ENCODE data around the gene ADCY10. TPM values are rescaled to one million over a fixed set of nuclear protein-coding genes. Genes with fewer than 3 reads are reported as not detected.
A peak's percentile ranks its signal among the peaks of the same experiment; 100 is the strongest.

ADCY10 gene
- total and polyA plus RNA-seq, 9 of the 15 experiments (the other 6 are each of a cell fraction or from before 2014, with no cell fraction given), result 0.08 to 0.86 (median 0.22) TPM

DNA sequence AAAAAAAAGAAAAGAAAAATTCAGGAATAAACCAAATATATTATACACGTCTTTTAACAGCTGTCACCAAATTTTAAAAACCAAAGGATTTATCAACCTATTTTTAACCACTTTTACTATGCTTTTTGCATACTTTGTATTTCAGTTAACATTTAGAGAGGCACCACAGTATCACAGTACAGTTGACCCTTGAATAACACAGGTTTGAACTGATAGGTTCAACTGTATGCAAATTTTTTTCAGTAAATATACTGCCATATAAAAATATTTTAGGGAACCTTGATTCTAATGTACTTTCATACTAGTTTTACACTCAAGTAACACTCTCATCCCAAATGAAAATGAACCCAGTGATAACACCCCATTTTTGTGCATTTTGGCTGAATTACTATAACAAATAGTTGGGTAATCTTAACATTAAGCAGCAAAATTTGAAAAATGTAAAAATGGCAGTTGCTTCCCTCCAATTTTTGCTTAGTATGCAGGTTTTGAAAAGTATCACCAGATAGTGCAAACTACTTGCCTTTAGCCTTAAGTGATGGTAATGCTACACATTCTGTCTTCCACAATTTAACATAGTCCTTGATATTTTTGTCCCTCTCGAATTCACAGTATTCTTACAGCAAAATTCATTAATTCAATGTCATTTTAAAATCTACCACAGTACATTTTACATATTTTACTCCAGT lies 10.8 kb upstream of the ADCY10 start:
- intact Hi-C loops (cut with micrococcal nuclease) (loop anchor here (5.0 kb wide), 1 partner anchor 202 kb away; the partner anchor contains the start of gene MPZL1), in situ Hi-C loops (cut with MboI) (no loop called here)
- DNase-seq (ENCODE audit: extremely low read depth in 1 of 4, low spot score in 3 of 4) (no peak), FAIRE-seq (no peak), ATAC-seq (peak; percentile 17)
- Histone ChIP-seq H3K79me2 (ENCODE audit: control insufficient read depth, insufficient read depth, low read length) (peaks cover 94% of the 10 kb centered on the region), H3K9ac (ENCODE audit: insufficient read depth in 1 of 2, low read depth in 2 of 2, low read length in 2 of 2) (peak overlapping the region in 1 of 2 experiments; percentile 67; a peak in 2 of 4 replicates), H3K4me3 (no peak overlapping the region), H2AFZ (ENCODE audit: low read depth, low read length) (peak overlapping the region; percentile 24; the same call in 1 of the 2 replicates), H3K36me3 (ENCODE audit: control insufficient read depth, insufficient read depth, low read length) (peaks cover 26% of the 10 kb centered on the region), H3K27ac (ENCODE audit: extremely low read depth, low read depth, low read length) (peak overlapping the region; percentile 76), H3K9me1 (ENCODE audit: control insufficient read depth, insufficient read depth, low read length) (no peaks in the 10 kb centered on the region), H4K20me1 (replicated peaks; ENCODE audit: control insufficient read depth, insufficient read depth, low read length) (no peaks in the 10 kb centered on the region), H3K4me2 (ENCODE audit: insufficient read depth, low read length) (peak overlapping the region; percentile 30), H3K27me3 (ENCODE audit: control insufficient read depth in 2 of 2, insufficient read depth in 2 of 2, low read length in 2 of 2) (no peaks in the 10 kb centered on the region), H3K9me3 (replicated peaks; ENCODE audit: control insufficient read depth, insufficient read depth, low read depth, low read length) (no peaks in the 10 kb centered on the region), H3K4me1 (replicated peaks in 1 of 2; ENCODE audit: control insufficient read depth in 2 of 2, insufficient read depth in 2 of 2, low read length in 2 of 2) (peaks cover 28 to 55% of the 10 kb centered on the region in 2 experiments)
- ChIA-PET CTCF (ENCODE audit: low intra/inter-chr PET ratio) (no interaction called here), POLR2A (interaction anchor here (1.4 to 1.7 kb wide), 3 partner anchors 10 to 13 kb away, joined by 3 to 11 read pairs (median 8); partner anchors contain the start of genes ADCY10, DCAF6 and MPC2)
- WGBS (ENCODE audit: insufficient coverage, low coverage, missing lambda C conversion rate), result 18% methylated on average over 2 of the region's 2 CpGs
- no TSS peak for BruUV-seq (replicated peaks)
- no peak for TF ChIP-seq YY1 (IDR thresholded peaks at IDR 0.05; ENCODE audit: borderline replicate concordance in 1 of 3, control insufficient read depth in 1 of 3, extremely low read depth in 1 of 3, insufficient read depth in 3 of 3, insufficient read length in 1 of 3, insufficient replicate concordance in 2 of 3, low read depth in 1 of 3, low read length in 2 of 3)
- TF ChIP-seq ZHX1 (conservative IDR thresholded peaks at IDR 0.05; ENCODE audit: low read length), result no peak
- TF ChIP-seq MXD1 (CRISPR knock-in tag; IDR thresholded peaks at IDR 0.05; ENCODE audit: borderline replicate concordance, poor library complexity, severe bottlenecking), result no peak
- TF ChIP-seq SMARCA5 (IDR thresholded peaks at IDR 0.05), result no peak
- TF ChIP-seq ZNF717 (CRISPR knock-in tag; IDR thresholded peaks at IDR 0.05), result no peak
- TF ChIP-seq ZNF311 (CRISPR knock-in tag; IDR thresholded peaks at IDR 0.05), result peak; percentile 37; the same call in 1 of the 2 replicates
- no peak for TF ChIP-seq SAP30 (IDR thresholded peaks at IDR 0.05; ENCODE audit: borderline replicate concordance, insufficient read depth, low read depth, low read length, poor library complexity, severe bottlenecking)
- no peak for TF ChIP-seq ILF3 (IDR thresholded peaks at IDR 0.05; ENCODE audit: borderline replicate concordance)
